Osteocyte (in vitro differentiated cells): ENCODE results near the gene GPC3. TPM values are rescaled to one million over a fixed set of nuclear protein-coding genes. Genes with fewer than 3 reads are reported as not detected.

Source experiments
- DNase-seq: peaks from one replicate; pipeline ENCODE4 v3.0.0; 2021; ENCODE audit warnings: mixed read lengths; ENCODE audit not compliant: unreplicated experiment; ENCODE audit errors: extremely low spot score
- H3K27ac Mint-ChIP-seq: one replicate; pipeline ENCODE4 v1.8.0; 2021; ENCODE audit warnings: mild to moderate bottlenecking, mixed read lengths; ENCODE audit not compliant: unreplicated experiment
- H3K27me3 Mint-ChIP-seq: one replicate; pipeline ENCODE4 v1.8.0; 2021; ENCODE audit warnings: mixed read lengths; ENCODE audit not compliant: unreplicated experiment
- H3K36me3 Mint-ChIP-seq: one replicate; pipeline ENCODE4 v1.8.0; 2021; ENCODE audit warnings: mixed read lengths; ENCODE audit not compliant: unreplicated experiment
- H3K4me1 Mint-ChIP-seq: one replicate; pipeline ENCODE4 v1.8.0; 2021; ENCODE audit warnings: mixed read lengths; ENCODE audit not compliant: unreplicated experiment
- H3K4me3 Mint-ChIP-seq: one replicate; pipeline ENCODE4 v1.8.0; 2021; ENCODE audit warnings: mild to moderate bottlenecking, moderate library complexity, mixed read lengths; ENCODE audit not compliant: unreplicated experiment
- H3K9me3 Mint-ChIP-seq: one replicate; pipeline ENCODE4 v1.8.0; 2021; ENCODE audit warnings: mixed read lengths; ENCODE audit not compliant: unreplicated experiment
- CTCF ChIP-seq: fragments of 200-600 bp; sonication (generic); IDR thresholded peaks from 2 replicates; pipeline ENCODE4 v1.5.0; 2021; ENCODE audit warnings: antibody characterized with exemption, mild to moderate bottlenecking, moderate library complexity
- total RNA-seq: library from RNA; stranded (reverse); gene quantifications from 2 replicates; pipeline ENCODE4 v1.2.1, GENCODE V29; 2021

GPC3 gene
- total RNA-seq, 1 donor from 2014 or later = 19.6 TPM

DNA sequence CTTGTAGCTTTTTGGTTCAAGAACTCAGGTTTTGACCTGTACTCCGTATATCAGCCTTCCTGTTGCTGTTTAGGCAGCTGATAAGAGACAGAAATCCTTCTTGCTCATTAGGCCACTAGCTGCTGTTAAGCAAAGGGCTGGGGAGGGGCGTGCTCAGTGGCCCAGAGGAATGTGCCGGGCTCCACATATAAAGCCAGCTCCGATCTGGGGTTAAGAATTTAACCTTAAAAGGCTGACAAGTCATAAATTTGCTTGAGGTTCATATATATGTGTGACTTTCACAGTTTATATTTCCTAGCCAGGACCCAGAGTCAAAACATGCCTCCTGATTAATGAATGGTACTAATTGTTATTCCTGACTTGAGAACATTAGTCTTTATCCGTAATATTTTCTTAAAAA lies 15.3 kb downstream of the GPC3 start:
- no peak for DNase-seq
- no peaks in the 10 kb centered on the region for H3K4me1 Mint-ChIP-seq
- H3K9me3 Mint-ChIP-seq = no peaks in the 10 kb centered on the region
- H3K4me3 Mint-ChIP-seq = no peak overlapping the region
- peaks cover 3% of the 10 kb centered on the region for H3K27me3 Mint-ChIP-seq
- no peak for TF ChIP-seq CTCF
- no peaks in the 10 kb centered on the region for H3K36me3 Mint-ChIP-seq
- H3K27ac Mint-ChIP-seq = no peak overlapping the region

GRCh38 chrX:133969191-133969590 lies 16.2 kb downstream of the GPC3 start:
- Mint-ChIP-seq H3K4me3 (no peak overlapping the region), H3K27me3 (no peaks in the 10 kb centered on the region), H3K4me1 (no peaks in the 10 kb centered on the region), H3K9me3 (no peaks in the 10 kb centered on the region), H3K27ac (no peak overlapping the region), H3K36me3 (no peaks in the 10 kb centered on the region)
- DNase-seq = no peak
- TF ChIP-seq CTCF = no peak

- no peak for TF ChIP-seq CTCF
- H3K9me3 Mint-ChIP-seq = no peaks in the 10 kb centered on the region
- H3K27me3 Mint-ChIP-seq = no peaks in the 10 kb centered on the region
- H3K4me3 Mint-ChIP-seq = no peak overlapping the region
- H3K36me3 Mint-ChIP-seq = no peaks in the 10 kb centered on the region
- H3K4me1 Mint-ChIP-seq = no peaks in the 10 kb centered on the region
- no peak overlapping the region for H3K27ac Mint-ChIP-seq
- DNase-seq = no peak
Observed at GRCh38 chrX:133968109-133968508, 17.3 kb downstream of the GPC3 start.

DNA sequence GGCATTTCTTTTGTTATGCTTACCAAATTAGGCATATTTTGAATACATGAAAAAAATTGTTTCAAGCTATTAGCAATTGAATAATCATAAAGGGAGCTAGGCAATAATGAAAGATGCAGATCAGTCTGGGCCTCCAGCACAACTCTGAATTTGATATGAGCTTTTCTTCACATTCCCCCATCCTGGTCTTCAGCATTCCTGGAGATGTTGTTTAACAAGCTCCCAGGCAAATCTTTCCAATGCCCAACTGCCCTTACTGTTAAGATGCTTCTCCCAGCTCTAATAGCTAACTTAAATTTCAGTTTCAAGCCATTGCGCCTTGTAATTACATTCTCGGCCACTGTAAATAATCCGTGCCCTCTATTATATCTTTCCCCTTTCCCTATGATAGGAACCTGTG lies 19.2 kb downstream of the GPC3 start:
- no peaks in the 10 kb centered on the region for H3K4me1 Mint-ChIP-seq
- no peak overlapping the region for H3K4me3 Mint-ChIP-seq
- no peaks in the 10 kb centered on the region for H3K9me3 Mint-ChIP-seq
- no peak for TF ChIP-seq CTCF
- no peaks in the 10 kb centered on the region for H3K36me3 Mint-ChIP-seq
- no peak overlapping the region for H3K27ac Mint-ChIP-seq
- DNase-seq = no peak
- no peaks in the 10 kb centered on the region for H3K27me3 Mint-ChIP-seq

DNA sequence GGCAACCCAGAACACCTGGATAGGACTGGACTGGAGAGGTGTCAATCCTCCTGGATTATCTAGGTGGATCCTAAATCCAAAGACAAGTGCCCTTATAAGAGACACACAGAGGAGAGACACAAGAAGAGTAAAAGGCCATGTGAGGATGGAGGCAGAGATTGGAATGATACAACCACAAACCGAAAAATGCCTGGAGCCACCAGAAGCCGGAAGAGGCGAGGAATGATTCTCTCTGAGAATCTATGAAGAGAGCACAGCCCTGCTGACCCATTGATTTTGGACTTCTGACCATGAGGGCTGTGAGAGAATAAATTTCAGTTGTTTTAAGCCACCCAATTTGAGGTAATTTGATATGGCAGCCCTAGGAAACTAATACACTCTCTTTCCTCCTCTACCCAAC lies 20.1 kb downstream of the GPC3 start:
- Mint-ChIP-seq H3K9me3 (no peaks in the 10 kb centered on the region), H3K4me1 (no peaks in the 10 kb centered on the region), H3K27me3 (no peaks in the 10 kb centered on the region), H3K27ac (no peak overlapping the region), H3K4me3 (no peak overlapping the region), H3K36me3 (no peaks in the 10 kb centered on the region)
- DNase-seq = no peak
- no peak for TF ChIP-seq CTCF
